Stimulated activated CD4-positive, alpha-beta T cell treated with anti-CD3 and anti-CD28 coated beads, TNF-alpha, amount 100 ng/mL, for 4 hours (primary cell): ENCODE data around the gene MFSD2A.
"Not testable (repeated sequence)": the region's sequence is repeated elsewhere in the genome, so short reads cannot be mapped to it uniquely, and the experiment has no call there.

ENCODE experiments used
- DNase-seq, 3 experiments: peaks; one replicate each; pipeline ENCODE4 v3.0.0-alpha.2; 2020; ENCODE audit warnings: low read depth in 3 of 3

MFSD2A gene

GRCh38 chr1:40003156-40004093, 48.5 kb downstream of the MFSD2A start:
- DNase-seq: no peak

DNA sequence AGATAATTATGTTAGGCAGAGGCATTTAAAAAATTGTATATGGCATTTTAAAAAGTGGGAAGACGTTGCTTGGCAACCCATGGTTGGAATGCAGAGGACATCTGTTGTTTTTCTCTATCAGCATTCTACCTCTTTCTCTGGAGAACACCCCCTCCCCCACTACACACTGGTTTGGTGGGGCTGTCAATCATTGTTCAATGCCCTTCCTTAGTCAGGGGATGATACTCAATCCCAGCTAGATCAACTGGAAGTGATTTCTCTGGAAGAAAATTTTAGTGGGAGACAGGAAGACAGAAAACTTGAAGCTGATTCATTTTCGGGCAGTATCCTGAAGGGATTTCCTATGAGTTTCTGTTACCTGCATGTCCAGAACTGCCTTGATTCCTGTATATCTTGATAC, 49.9 kb downstream of the MFSD2A start:
- DNase-seq: no peak

- not testable (repeated sequence) for DNase-seq
Measured at GRCh38 chr1:40007481-40008034, 52.6 kb downstream of the MFSD2A start.

DNA sequence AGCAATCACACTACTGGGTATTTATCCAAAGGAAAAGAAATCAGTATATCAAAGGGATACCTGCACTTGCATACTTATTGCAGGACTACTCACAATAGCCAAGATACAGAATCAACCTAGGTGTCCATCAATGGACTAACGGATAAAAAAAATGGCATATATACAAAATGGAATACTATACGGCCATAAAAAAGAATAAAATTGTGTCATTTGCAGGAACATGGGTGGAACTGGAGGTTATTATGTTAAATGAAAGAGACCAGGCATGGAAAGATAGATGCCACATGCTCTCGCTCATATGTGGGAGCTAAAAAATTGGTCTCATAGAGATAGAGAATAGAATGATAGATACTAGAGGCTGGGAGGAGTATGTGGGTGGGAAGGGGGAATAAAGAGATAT, 56.3 kb downstream of the MFSD2A start:
- DNase-seq: no peak

DNA sequence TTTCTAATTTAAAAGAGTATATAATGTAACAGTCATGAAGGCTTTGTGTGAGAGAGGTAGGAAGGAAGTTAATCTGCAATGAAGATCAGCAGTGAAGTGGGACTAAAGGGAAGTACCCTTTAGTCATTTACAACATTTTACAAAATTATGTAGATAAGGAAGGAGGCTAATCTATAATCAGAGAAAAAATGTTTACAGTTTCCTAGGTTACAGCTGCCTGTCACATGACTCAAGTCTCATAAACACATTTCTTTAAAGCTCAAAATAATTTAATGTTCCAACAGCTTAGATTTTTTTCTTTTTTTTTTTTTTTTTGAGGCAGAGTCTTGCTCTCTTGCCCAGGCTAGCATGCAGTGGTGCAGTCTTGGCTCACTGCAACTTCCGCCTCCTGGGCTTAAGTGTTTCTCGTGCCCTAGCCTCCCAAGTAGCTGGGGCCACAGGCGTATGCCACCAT, 59.3 kb downstream of the MFSD2A start:
- no peak for DNase-seq

GRCh38 chr1:40014812-40015594, 60.1 kb downstream of the MFSD2A start:
- DNase-seq: no peak

- no peak for DNase-seq
Measured at GRCh38 chr1:40017951-40018575, 63.1 kb downstream of the MFSD2A start.
